Measurements from ENCODE around the gene ZFYVE26.

DNA sequence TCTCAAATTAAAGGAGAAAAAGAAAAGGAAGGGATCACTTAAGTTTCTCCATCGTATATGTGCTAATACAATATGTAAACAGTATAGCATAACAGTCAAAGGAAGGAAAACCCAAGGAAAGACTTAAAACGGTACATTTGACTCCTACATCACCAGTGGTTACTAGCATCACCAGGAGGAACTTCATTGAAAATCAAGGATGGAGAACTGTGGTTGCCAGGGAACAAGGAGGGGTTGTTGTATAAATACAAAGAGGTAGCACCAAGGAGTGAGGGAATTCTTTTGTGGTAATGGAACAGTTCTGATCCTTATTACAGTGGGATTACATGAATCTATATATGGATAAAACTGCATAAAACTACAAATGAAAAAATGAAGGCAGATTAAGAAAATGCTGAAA is 1.6 kb downstream of the ZFYVE26 start:
- TF ChIP-seq ZNF274 (IDR thresholded peaks at IDR 0.05; ENCODE audit: low read depth, low read length) (no peak), SUZ12 (IDR thresholded peaks at IDR 0.05; ENCODE audit: extremely low read depth, insufficient read depth, insufficient read length) (no peak), YY1 (IDR thresholded peaks at IDR 0.05; ENCODE audit: insufficient read depth, insufficient read length) (no peak)
